ENCODE measurements around the gene IKBKG. TPM values are rescaled to one million over a fixed set of nuclear protein-coding genes. Genes with fewer than 3 reads are reported as not detected.

Gene IKBKG
- total and polyA plus RNA-seq, 2 of the 13 experiments (the other 11 are each of a cell fraction or from before 2014, with no cell fraction given) = 30.6 to 44.3 TPM

DNA sequence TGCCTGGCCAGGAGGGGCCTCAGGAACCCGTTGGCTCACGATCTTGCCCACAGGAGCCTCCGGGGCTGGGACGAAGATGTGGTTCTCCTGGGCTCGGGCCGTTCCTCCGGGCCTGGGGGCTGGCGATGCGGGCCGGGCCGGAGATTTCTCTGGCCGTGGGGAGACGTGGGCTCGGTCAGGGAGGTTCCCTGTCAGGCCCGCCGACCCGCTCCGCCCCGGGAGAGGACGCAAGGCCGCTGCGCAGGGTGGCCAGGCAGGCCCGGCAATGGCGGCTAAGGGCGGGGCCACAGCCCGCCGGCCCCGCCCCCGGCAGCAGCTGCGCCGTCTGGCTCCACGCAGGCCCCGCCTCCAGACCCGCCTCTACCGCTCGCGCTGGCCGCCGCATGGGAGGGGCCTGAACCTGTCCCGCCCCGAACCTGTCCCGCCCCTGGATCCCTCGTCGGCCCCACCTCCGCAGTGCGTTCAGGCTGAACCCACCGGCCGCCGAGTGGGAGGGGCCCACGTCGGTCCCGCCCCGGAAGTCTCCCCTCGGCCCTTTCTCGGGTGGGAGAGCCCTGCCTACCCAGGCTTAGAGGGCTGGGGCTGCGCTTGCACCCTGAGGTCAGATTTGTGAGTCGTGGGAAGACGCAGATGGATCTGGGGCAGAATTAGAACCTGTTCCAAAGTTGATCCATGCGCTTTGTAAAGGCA, 31.3 kb upstream of the IKBKG start, which contains the start of gene FAM3A (continued):
- TF ChIP-seq, protein P1, sequence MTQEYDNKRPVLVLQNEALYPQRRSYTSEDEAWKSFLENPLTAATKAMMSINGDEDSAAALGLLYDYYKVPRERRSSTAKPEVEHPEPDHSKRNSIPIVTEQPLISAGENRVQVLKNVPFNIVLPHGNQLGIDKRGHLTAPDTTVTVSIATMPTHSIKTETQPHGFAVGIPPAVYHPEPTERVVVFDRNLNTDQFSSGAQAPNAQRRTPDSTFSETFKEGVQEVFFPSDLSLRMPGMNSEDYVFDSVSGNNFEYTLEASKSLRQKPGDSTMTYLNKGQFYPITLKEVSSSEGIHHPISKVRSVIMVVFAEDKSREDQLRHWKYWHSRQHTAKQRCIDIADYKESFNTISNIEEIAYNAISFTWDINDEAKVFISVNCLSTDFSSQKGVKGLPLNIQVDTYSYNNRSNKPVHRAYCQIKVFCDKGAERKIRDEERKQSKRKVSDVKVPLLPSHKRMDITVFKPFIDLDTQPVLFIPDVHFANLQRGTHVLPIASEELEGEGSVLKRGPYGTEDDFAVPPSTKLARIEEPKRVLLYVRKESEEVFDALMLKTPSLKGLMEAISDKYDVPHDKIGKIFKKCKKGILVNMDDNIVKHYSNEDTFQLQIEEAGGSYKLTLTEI (CRISPR knock-in tag; conservative IDR thresholded peaks at IDR 0.05) = no peak
- TF ChIP-seq RARG (CRISPR knock-in tag; IDR thresholded peaks at IDR 0.05; ENCODE audit: low read depth) = no peak
- TF ChIP-seq, protein P2, sequence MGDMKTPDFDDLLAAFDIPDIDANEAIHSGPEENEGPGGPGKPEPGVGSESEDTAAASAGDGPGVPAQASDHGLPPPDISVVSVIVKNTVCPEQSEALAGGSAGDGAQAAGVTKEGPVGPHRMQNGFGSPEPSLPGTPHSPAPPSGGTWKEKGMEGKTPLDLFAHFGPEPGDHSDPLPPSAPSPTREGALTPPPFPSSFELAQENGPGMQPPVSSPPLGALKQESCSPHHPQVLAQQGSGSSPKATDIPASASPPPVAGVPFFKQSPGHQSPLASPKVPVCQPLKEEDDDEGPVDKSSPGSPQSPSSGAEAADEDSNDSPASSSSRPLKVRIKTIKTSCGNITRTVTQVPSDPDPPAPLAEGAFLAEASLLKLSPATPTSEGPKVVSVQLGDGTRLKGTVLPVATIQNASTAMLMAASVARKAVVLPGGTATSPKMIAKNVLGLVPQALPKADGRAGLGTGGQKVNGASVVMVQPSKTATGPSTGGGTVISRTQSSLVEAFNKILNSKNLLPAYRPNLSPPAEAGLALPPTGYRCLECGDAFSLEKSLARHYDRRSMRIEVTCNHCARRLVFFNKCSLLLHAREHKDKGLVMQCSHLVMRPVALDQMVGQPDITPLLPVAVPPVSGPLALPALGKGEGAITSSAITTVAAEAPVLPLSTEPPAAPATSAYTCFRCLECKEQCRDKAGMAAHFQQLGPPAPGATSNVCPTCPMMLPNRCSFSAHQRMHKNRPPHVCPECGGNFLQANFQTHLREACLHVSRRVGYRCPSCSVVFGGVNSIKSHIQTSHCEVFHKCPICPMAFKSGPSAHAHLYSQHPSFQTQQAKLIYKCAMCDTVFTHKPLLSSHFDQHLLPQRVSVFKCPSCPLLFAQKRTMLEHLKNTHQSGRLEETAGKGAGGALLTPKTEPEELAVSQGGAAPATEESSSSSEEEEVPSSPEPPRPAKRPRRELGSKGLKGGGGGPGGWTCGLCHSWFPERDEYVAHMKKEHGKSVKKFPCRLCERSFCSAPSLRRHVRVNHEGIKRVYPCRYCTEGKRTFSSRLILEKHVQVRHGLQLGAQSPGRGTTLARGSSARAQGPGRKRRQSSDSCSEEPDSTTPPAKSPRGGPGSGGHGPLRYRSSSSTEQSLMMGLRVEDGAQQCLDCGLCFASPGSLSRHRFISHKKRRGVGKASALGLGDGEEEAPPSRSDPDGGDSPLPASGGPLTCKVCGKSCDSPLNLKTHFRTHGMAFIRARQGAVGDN (CRISPR knock-in tag; IDR thresholded peaks at IDR 0.05) = peak; percentile 56
- no peak for TF ChIP-seq DZIP1 (CRISPR knock-in tag; IDR thresholded peaks at IDR 0.05)
- TF ChIP-seq ZNF598 (CRISPR knock-in tag; IDR thresholded peaks at IDR 0.05; ENCODE audit: borderline replicate concordance) = no peak
- no peak for TF ChIP-seq JDP2 (CRISPR knock-in tag; IDR thresholded peaks at IDR 0.05; ENCODE audit: borderline replicate concordance)
- no peak for TF ChIP-seq ZNF800 (CRISPR knock-in tag; IDR thresholded peaks at IDR 0.05)
- TF ChIP-seq ZNF382 (CRISPR knock-in tag; IDR thresholded peaks at IDR 0.05; ENCODE audit: borderline replicate concordance) = no peak
- peak in 1 of 2 experiments; percentile 28; a peak in 1 of 4 replicates for TF ChIP-seq KLF16 (CRISPR knock-in tag; IDR thresholded peaks at IDR 0.05)
- 0 out of 2 replicates have a peak, but pooled peaks have one; percentile 23 for TF ChIP-seq ZFP91 (CRISPR knock-in tag; IDR thresholded peaks at IDR 0.05; ENCODE audit: borderline replicate concordance)
- TF ChIP-seq POLR2AphosphoS5 (IDR thresholded peaks at IDR 0.05; ENCODE audit: low read depth, low read length) = peak; percentile 82
- no peak for TF ChIP-seq KDM6A (CRISPR knock-in tag; IDR thresholded peaks at IDR 0.05; ENCODE audit: low read depth)
- TF ChIP-seq DRAP1 (CRISPR knock-in tag; IDR thresholded peaks at IDR 0.05) = peak; percentile 68; the same call in 1 of the 2 replicates
- TF ChIP-seq SRF (IDR thresholded peaks at IDR 0.05; ENCODE audit: low read depth, low read length) = peak; percentile 9; the same call in 1 of the 2 replicates
- TF ChIP-seq CHD2 (IDR thresholded peaks at IDR 0.05; ENCODE audit: low read depth, low read length) = no peak
